PC-3 (cell line): ENCODE data around the gene BID. TPM values are rescaled to one million over a fixed set of nuclear protein-coding genes. Genes with fewer than 3 reads are reported as not detected.

Experiments used
- ATAC-seq: fragments of 200-7000 bp; cut with Tn5 transposase; 2 replicates; pipeline ENCODE4 v1.9.1; 2020; ENCODE audit warnings: mild to moderate bottlenecking, moderate library complexity
- BruUV-seq: library from RNA; stranded (reverse); fragments of 400-500 nt; replicated peaks from 2 replicates; lab custom pipeline; 2021; lab: Mats Ljungman, UMichigan
- CTCF ChIA-PET: fragments of 300-600 bp; sonication (Branson Sonifier 250); formaldehyde crosslinking; loops from one replicate; lab custom pipeline; 2022; ENCODE audit warnings: antibody characterized with exemption; lab: Charles Lee
- POLR2A ChIA-PET: fragments of 300-600 bp; sonication (Branson Sonifier 250); formaldehyde crosslinking; loops from one replicate; lab custom pipeline; 2022; ENCODE audit warnings: antibody characterized with exemption; ENCODE audit not compliant: unreplicated experiment; lab: Charles Lee
- DNase-seq: peaks from one replicate; pipeline ENCODE4 v3.0.0-alpha.2; 2015
- H2AFZ ChIP-seq: fragments of 300-600 bp; sonication (generic); 2 replicates; pipeline ENCODE4 v1.6.0; 2016; ENCODE audit warnings: antibody characterized with exemption, low read length
- H3F3A ChIP-seq: fragments of 300-600 bp; sonication (generic); one replicate; pipeline ENCODE4 v1.6.0; 2017; ENCODE audit warnings: antibody characterized with exemption, low read length, control low read depth, mild to moderate bottlenecking; ENCODE audit not compliant: unreplicated experiment
- H3K27ac ChIP-seq: fragments of 300-600 bp; sonication (generic); 2 replicates; pipeline ENCODE4 v1.5.1; 2016; ENCODE audit warnings: mild to moderate bottlenecking, low read length
- H3K27me3 ChIP-seq: fragments of 300-600 bp; sonication (generic); 2 replicates; pipeline ENCODE4 v1.6.1; 2016; ENCODE audit warnings: low read length, mixed read lengths
- H3K36me3 ChIP-seq: fragments of 300-600 bp; sonication (generic); 2 replicates; pipeline ENCODE4 v1.6.1; 2016; ENCODE audit warnings: low read depth, mixed run types, low read length, mixed read lengths
- H3K4me1 ChIP-seq: fragments of 300-600 bp; sonication (generic); 2 replicates; pipeline ENCODE4 v1.5.1; 2016; ENCODE audit warnings: low read length; ENCODE audit not compliant: insufficient read depth
- H3K4me2 ChIP-seq: fragments of 300-600 bp; sonication (generic); 2 replicates; pipeline ENCODE4 v1.6.0; 2016; ENCODE audit warnings: low read length
- H3K4me3 ChIP-seq: fragments of 300-600 bp; sonication (generic); 2 replicates; pipeline ENCODE4 v1.5.1; 2016; ENCODE audit warnings: mild to moderate bottlenecking, low read length, mixed read lengths
- H3K79me2 ChIP-seq: fragments of 300-600 bp; sonication (generic); 2 replicates; pipeline ENCODE4 v1.6.1; 2017; ENCODE audit warnings: low read length, mixed read lengths
- H3K9ac ChIP-seq: fragments of 300-600 bp; sonication (generic); 2 replicates; pipeline ENCODE4 v1.6.0; 2016; ENCODE audit warnings: mild to moderate bottlenecking, low read length
- H3K9me2 ChIP-seq: fragments of 300-600 bp; sonication (generic); replicated peaks from 2 replicates; pipeline ENCODE4 v1.6.1; 2016; ENCODE audit warnings: mixed run types, low read length, mixed read lengths
- H3K9me3 ChIP-seq: fragments of 300-600 bp; sonication (generic); 2 replicates; pipeline ENCODE4 v1.6.1; 2016; ENCODE audit warnings: low read length, mixed read lengths
- H4K20me1 ChIP-seq: fragments of 300-600 bp; sonication (generic); 2 replicates; pipeline ENCODE4 v1.6.1; 2016; ENCODE audit warnings: low read length, mixed read lengths
- EZH2 ChIP-seq: fragments of 300-600 bp; sonication (generic); IDR thresholded peaks from one replicate; pipeline ENCODE4 v1.6.1; 2017; ENCODE audit warnings: antibody characterized with exemption, mild to moderate bottlenecking, low read length; ENCODE audit not compliant: unreplicated experiment
- EZH2phosphoT487 ChIP-seq: fragments of 300-600 bp; sonication (generic); IDR thresholded peaks from 2 replicates; pipeline ENCODE4 v1.6.1; 2018; ENCODE audit warnings: mild to moderate bottlenecking, antibody characterized with exemption, low read length, borderline replicate concordance
- intact Hi-C: fragments of 100-400 bp; cut with micrococcal nuclease; formaldehyde crosslinking; loops from 2 replicates; pipeline ENCODE4 v1.9.0; 2023
- total RNA-seq: library from RNA; depleted of rRNA; stranded (reverse); fragments of >200 nt; gene quantifications from 2 replicates; pipeline ENCODE4 v1.2.3, GENCODE V29; 2014
- TF ChIP-seq, protein P1 (sequence below): fragments of 300-600 bp; sonication (generic); conservative IDR thresholded peaks from 2 replicates; pipeline ENCODE4 v1.5.1; 2017; ENCODE audit warnings: antibody characterized with exemption, low read depth, mild to moderate bottlenecking, low read length

BID gene
- total RNA-seq, 1 experiment from 2014 or later = 123 TPM

DNA sequence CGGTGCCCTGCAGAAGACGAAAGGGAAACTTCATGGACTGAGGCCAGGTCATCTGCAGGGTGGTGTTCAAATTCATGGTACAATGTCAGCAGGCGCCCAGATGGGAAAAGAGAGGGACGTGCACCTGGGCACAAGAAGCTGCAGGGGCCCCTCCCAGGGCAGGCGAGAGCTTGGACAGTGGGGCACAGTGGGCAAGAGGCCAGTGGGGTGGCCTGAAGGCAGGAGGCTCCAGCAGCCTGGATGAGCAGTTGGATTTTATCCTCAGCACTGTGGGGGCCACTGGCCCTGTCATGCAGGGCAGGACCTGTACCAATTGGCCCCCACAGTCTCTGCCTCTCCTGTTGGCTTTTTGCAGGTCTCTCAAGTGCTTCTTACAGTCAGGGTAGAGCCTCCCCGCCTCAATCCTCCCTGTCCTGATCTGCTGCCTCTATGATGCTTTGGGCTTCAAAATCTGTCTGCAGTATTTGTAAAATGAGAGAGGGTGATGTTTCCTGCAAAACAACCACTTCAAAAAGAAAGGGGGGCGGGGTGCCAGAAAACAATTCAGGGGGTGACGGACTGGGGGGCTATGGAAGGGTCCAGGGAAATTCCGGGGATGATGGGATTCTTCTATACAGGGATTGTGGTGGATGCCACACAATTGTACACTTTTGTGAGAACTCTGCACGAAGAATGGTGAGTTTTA lies 1.7 kb upstream of the BID start:
- Histone ChIP-seq H3K4me1 (peaks cover 19% of the 10 kb centered on the region), H3K4me3 (no peak overlapping the region), H3F3A (no peaks in the 10 kb centered on the region), H3K9me2 (no peaks in the 10 kb centered on the region), H3K27me3 (no peaks in the 10 kb centered on the region), H3K36me3 (no peaks in the 10 kb centered on the region), H4K20me1 (no peaks in the 10 kb centered on the region), H3K4me2 (no peak overlapping the region), H3K9me3 (no peaks in the 10 kb centered on the region), H3K9ac (no peak overlapping the region), H2AFZ (no peak overlapping the region), H3K79me2 (peaks cover 24% of the 10 kb centered on the region), H3K27ac (no peak overlapping the region)
- DNase-seq = no peak
- ATAC-seq = no peak
- ChIA-PET CTCF (no interaction called here), POLR2A (no interaction called here)
- no TSS peak for BruUV-seq
- intact Hi-C loops = no loop called here
- TF ChIP-seq, protein P1, sequence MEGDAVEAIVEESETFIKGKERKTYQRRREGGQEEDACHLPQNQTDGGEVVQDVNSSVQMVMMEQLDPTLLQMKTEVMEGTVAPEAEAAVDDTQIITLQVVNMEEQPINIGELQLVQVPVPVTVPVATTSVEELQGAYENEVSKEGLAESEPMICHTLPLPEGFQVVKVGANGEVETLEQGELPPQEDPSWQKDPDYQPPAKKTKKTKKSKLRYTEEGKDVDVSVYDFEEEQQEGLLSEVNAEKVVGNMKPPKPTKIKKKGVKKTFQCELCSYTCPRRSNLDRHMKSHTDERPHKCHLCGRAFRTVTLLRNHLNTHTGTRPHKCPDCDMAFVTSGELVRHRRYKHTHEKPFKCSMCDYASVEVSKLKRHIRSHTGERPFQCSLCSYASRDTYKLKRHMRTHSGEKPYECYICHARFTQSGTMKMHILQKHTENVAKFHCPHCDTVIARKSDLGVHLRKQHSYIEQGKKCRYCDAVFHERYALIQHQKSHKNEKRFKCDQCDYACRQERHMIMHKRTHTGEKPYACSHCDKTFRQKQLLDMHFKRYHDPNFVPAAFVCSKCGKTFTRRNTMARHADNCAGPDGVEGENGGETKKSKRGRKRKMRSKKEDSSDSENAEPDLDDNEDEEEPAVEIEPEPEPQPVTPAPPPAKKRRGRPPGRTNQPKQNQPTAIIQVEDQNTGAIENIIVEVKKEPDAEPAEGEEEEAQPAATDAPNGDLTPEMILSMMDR = no peak
- TF ChIP-seq EZH2 (no peak), EZH2phosphoT487 (no peak)

DNA sequence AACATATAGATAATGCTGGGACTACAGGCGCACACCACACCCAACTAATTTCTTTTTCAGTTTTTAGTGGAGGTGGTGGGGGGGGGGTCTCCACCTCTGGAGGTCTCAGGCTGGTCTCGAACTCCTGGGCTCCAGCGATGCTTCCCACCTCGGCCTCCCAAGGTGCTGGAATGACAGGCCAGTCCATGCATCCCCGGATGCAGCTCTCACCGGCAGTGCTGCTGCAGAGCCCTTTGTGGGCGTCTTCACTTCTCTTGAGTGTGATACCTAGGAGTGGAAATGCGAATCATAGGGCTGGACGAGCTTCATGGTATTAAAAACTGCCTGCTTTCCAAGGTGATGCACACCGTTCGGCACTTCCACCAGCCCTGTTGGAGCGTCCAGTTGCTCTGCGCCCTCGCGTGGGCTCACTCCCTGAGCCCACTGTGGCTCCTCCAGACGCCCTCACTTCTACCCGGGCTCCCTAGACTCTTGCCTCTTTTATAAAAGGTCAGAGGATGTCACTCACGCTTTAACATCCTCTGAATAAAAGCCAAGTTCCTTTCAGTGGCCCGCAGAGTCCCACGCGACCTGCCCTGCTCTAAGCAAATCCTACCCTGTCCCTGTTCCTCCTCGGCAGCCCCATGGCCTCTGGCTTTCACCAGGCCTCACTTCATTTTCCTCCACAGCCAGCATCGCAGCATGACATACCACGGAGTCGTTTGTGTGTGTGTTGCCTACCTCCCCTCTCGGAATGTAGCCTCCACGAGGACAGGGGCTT lies 837 bp upstream of the BID start:
- Histone ChIP-seq H3K9ac (0 out of 2 replicates have a peak overlapping the region, but pooled peaks have one; percentile 40), H2AFZ (peak overlapping the region; percentile 79)
- POLR2A ChIA-PET = no interaction called here

More for the DNA sequence above, 837 bp upstream of the BID start:
- peak overlapping the region; percentile 81; the same call in 1 of the 2 replicates for H3K4me3 ChIP-seq
- no peaks in the 10 kb centered on the region for H3K27me3 ChIP-seq
- peak overlapping the region; percentile 82 for H3K4me2 ChIP-seq
- H3K36me3 ChIP-seq = no peaks in the 10 kb centered on the region
- H3K9me3 ChIP-seq = no peaks in the 10 kb centered on the region
- H3K27ac ChIP-seq = no peak overlapping the region
- no peak for ATAC-seq
- H3K79me2 ChIP-seq = peaks cover 31% of the 10 kb centered on the region
- BruUV-seq = no TSS peak
- H3F3A ChIP-seq = no peaks in the 10 kb centered on the region
- H3K4me1 ChIP-seq = peaks cover 19% of the 10 kb centered on the region
- TF ChIP-seq, protein P1 = no peak
- TF ChIP-seq EZH2phosphoT487 (no peak), EZH2 (no peak)
- no peaks in the 10 kb centered on the region for H4K20me1 ChIP-seq
- intact Hi-C loops = no loop called here
- no peak for DNase-seq
- CTCF ChIA-PET = no interaction called here
- H3K9me2 ChIP-seq = no peaks in the 10 kb centered on the region
